ENCODE data around the gene ORMDL3.

DNA sequence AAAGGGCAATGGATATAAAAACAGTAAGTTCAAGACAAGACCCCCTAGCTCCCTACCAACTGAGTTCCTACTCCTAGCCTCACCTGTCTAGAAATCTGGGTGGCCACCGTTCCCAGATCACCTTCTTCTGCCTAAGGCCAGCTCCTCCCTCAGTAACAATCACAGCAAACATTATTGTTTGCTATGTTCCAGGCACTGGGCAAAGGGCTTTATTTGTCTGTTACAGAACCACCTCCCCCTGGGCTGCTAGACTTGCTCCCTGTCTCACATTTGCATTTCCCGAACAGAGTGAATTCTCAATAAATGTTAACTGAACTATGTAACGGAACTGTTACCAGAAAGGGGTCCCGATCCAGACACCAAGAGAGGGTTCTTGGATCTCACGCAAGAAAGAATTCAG, 6.9 kb upstream of the ORMDL3 start:
- TF ChIP-seq, protein P1, sequence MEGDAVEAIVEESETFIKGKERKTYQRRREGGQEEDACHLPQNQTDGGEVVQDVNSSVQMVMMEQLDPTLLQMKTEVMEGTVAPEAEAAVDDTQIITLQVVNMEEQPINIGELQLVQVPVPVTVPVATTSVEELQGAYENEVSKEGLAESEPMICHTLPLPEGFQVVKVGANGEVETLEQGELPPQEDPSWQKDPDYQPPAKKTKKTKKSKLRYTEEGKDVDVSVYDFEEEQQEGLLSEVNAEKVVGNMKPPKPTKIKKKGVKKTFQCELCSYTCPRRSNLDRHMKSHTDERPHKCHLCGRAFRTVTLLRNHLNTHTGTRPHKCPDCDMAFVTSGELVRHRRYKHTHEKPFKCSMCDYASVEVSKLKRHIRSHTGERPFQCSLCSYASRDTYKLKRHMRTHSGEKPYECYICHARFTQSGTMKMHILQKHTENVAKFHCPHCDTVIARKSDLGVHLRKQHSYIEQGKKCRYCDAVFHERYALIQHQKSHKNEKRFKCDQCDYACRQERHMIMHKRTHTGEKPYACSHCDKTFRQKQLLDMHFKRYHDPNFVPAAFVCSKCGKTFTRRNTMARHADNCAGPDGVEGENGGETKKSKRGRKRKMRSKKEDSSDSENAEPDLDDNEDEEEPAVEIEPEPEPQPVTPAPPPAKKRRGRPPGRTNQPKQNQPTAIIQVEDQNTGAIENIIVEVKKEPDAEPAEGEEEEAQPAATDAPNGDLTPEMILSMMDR (IDR thresholded peaks at IDR 0.05 in 2 of 3, conservative IDR thresholded peaks at IDR 0.05 in 1 of 3; ENCODE audit: control insufficient read depth in 2 of 3, extremely low read depth in 1 of 3, insufficient read depth in 1 of 3, low read depth in 3 of 3, low read length in 3 of 3): no peak
- TF ChIP-seq TCF12 (IDR thresholded peaks at IDR 0.05; ENCODE audit: low read depth, low read length): no peak
- no peak for TF ChIP-seq FOXK2 (IDR thresholded peaks at IDR 0.05)

All from GM12878 (cell line).